Measurements from ENCODE around the gene WDFY2.

GRCh38 chr13:51731759-51732158, 147.5 kb downstream of the WDFY2 start:
- TF ChIP-seq FOXK2 (IDR thresholded peaks at IDR 0.05) (no peak), BHLHE40 (IDR thresholded peaks at IDR 0.05; ENCODE audit: borderline replicate concordance) (no peak), HDGF (IDR thresholded peaks at IDR 0.05; ENCODE audit: borderline replicate concordance) (no peak), SUZ12 (IDR thresholded peaks at IDR 0.05) (no peak)
